ENCODE data around the gene CAPN8.
"Not testable (repeated sequence)": the region's sequence is repeated elsewhere in the genome, so short reads cannot be mapped to it uniquely, and the experiment has no call there.

CAPN8 gene

DNA sequence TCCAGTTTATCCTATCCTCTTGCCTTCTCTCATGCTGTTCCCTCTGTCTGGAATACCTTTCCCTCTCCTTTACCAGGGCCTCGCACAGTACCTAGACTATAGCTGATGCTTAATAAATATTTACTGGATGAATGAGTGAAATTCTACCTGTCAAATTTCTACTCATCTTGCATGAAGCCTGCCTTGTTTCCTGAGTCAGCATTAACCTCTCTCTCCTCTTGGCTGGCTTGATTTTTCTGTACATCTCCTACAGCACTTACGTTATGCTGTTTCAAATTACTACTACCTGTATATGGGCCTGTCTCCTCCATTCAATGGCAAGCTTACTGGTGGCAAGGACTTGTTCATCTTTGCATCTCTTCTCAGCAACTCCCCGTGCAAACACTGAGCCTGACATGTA, 130.8 kb downstream of the CAPN8 start:
- FAIRE-seq (no peak), DNase-seq (ENCODE audit: insufficient read length, low spot score) (no peak)

DNA sequence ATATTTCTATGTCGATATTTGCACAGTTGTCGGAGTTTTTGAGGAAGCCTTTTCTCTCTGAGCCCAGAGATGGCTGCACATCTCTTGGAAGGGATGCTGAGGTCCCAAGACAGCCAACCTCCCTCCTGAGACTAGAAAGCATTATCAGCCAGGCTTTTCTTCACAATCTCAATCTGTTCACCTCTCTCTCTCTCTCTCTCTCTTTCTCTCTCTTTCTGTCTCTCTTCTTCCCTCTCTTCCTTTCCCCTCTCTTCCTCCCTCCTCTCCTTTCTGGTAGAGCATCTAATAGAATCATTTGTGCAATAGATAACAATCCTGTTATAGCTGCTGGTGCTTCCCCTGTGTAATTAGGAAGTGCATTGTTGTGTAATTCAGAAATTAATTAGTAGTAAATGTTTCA, 131.8 kb downstream of the CAPN8 start:
- FAIRE-seq, result no peak
- DNase-seq (ENCODE audit: insufficient read length, low spot score), result no peak

DNA sequence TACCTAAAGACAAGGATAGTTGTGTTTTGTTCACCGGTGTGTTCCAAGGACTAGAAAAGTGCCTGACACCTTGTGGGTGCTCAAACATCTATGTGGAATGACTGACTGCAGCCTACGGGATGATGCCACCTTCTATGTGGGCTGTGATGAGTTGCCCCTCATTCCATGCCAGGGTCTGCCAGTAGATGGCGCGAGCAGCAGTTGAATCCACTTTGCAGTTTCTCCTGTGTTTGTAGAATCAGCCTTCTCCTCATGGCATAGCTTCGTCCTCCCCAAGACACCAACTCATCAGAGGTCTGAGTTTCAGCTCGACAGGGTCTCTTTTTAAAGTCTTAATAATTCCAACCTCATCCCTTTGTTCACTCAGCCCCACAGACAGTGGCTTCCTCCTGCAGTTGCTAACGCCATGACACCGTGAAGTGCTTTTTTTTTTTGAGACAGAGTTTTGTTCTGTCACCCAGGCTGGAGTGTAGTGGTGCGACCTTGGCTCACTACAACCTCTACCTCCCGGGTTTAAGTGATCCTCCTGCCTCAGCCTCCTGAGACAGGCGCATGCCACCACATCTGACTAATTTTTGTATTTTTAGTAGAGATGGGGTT, 133.7 kb downstream of the CAPN8 start:
- FAIRE-seq, result peak; percentile 38
- peak; percentile 54 for DNase-seq (ENCODE audit: insufficient read length, low spot score)

DNA sequence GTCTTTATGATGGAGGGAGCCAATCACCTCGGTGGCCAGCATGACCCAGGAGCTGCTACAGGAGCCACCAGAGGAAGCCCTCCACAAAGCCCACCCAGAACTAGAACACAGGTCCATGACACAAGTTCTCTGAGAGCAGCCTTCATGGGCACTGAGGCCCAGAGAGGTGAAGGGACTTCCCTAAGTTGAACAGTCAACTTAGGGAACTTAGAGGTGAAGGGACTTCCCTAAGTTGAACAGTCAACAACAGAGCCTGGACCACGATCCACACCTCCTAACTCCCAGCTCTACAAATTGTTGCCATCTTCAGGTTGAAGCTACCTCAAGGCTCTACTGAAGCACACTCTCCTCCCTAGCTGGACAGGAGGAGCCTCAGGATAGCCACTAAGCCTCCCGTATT, 139.5 kb downstream of the CAPN8 start:
- no peak for DNase-seq (ENCODE audit: insufficient read length, low spot score)
- no peak for FAIRE-seq

GRCh38 chr1:223525546-223525945, 140.0 kb downstream of the CAPN8 start:
- DNase-seq (ENCODE audit: insufficient read length, low spot score) (no peak), FAIRE-seq (no peak)

- FAIRE-seq, result no peak
- DNase-seq (ENCODE audit: insufficient read length, low spot score), result no peak
Observed at GRCh38 chr1:223524930-223525451, 140.5 kb downstream of the CAPN8 start.

- DNase-seq (ENCODE audit: insufficient read length, low spot score) (no peak), FAIRE-seq (no peak)
Observed at GRCh38 chr1:223521150-223521549, 144.4 kb downstream of the CAPN8 start.

DNA sequence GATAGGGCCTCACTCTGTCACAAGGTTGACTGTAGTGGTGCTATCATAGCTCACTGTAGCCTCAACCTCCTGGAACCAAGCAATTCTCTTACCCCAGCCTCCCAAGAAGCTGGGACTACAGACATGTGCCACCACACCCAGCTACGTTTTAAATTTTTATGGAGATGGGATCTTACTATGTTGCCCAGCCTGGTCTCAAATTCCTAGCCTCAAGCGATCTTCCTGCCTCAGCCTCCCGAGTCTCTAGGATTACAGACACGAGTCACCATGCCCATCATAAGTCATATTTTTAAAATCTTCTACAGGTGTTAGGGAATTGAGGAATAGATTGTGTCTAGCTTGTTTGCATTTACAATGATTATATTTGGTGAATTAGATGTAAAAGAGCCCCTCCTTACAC, 145.3 kb downstream of the CAPN8 start:
- FAIRE-seq (no peak), DNase-seq (ENCODE audit: insufficient read length, low spot score) (no peak)

GRCh38 chr1:223519116-223519515, 146.4 kb downstream of the CAPN8 start:
- FAIRE-seq (no peak), DNase-seq (ENCODE audit: insufficient read length, low spot score) (no peak)

- not testable (repeated sequence) for DNase-seq (ENCODE audit: insufficient read length, low spot score); FAIRE-seq
Observed at GRCh38 chr1:223518553-223518952, 146.9 kb downstream of the CAPN8 start.

- no peak for FAIRE-seq
Observed at GRCh38 chr1:223515926-223516325, 149.6 kb downstream of the CAPN8 start.

GRCh38 chr1:223515421-223515820, 150.1 kb downstream of the CAPN8 start:
- no peak for FAIRE-seq
- no peak for DNase-seq (ENCODE audit: insufficient read length, low spot score)

More at GRCh38 chr1:223515926-223516325, 149.6 kb downstream of the CAPN8 start:
- no peak for DNase-seq (ENCODE audit: insufficient read length, low spot score)

DNA sequence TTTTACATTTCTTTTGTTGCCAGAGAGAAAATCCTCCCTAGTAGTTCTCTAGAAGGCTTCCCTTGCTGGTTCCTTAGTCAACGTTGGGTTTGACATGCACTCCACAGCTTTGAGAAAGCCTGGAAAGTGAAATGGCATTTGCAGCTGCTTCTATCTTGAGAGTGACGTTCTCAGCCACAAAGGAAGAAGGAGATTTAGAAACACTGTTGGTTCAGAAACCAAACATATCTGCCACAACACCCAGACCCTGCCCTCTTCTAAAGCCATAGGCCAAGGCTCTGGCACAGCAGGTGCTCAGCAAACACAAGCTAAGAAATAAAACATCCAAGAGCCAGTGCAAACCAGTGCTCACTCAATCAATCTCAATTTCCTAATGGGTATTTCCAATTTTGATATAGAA, 150.9 kb downstream of the CAPN8 start:
- no peak for FAIRE-seq
- DNase-seq (ENCODE audit: insufficient read length, low spot score), result no peak

- DNase-seq (ENCODE audit: insufficient read length, low spot score) (no peak), FAIRE-seq (no peak)
Observed at GRCh38 chr1:223513309-223513708, 152.2 kb downstream of the CAPN8 start.

DNA sequence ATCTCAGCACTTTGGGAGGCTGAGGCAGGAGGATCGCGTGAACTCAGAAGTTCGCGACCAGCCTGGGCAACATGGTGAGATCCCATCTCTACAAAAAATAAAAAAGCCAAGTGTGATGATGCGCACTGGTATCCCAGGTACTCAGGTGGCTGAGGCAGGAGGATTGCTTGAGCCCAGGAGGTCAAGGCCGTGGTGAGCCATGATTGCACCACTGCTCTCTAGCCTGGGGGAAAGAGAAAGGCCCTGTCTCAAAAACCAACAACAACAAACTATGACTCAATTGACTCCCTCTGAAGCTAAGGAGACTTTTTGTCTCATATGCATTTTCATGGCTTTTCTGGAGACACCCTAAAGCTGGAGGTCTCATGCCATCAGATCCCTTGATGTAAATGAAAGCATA, 153.4 kb downstream of the CAPN8 start:
- DNase-seq (ENCODE audit: insufficient read length, low spot score) (no peak), FAIRE-seq (no peak)

GRCh38 chr1:223508796-223509195, 156.7 kb downstream of the CAPN8 start:
- DNase-seq (ENCODE audit: insufficient read length, low spot score) (no peak), FAIRE-seq (no peak)

- DNase-seq (ENCODE audit: insufficient read length, low spot score), result no peak
- no peak for FAIRE-seq
Observed at GRCh38 chr1:223504741-223505140, 160.8 kb downstream of the CAPN8 start.

GRCh38 chr1:223503348-223503747, 162.2 kb downstream of the CAPN8 start:
- no peak for FAIRE-seq

GRCh38 chr1:223500560-223501425, 164.7 kb downstream of the CAPN8 start:
- DNase-seq (ENCODE audit: insufficient read length, low spot score) (peak; percentile 54), FAIRE-seq (peak; percentile 44)

More at GRCh38 chr1:223503348-223503747, 162.2 kb downstream of the CAPN8 start:
- DNase-seq (ENCODE audit: insufficient read length, low spot score), result no peak

GRCh38 chr1:223496883-223497282, 168.6 kb downstream of the CAPN8 start:
- no peak for FAIRE-seq

GRCh38 chr1:223494926-223495645, 170.4 kb downstream of the CAPN8 start:
- no peak for DNase-seq (ENCODE audit: insufficient read length, low spot score)
- FAIRE-seq, result no peak

More at GRCh38 chr1:223496883-223497282, 168.6 kb downstream of the CAPN8 start:
- no peak for DNase-seq (ENCODE audit: insufficient read length, low spot score)

Data from HTR-8/SVneo (cell line).